Large intestine (tissue), 3 donors: ENCODE measurements around the gene SAMD4A. TPM values are rescaled to one million over a fixed set of nuclear protein-coding genes. Genes with fewer than 3 reads are reported as not detected.

Experiments
- DNase-seq, 2 donors: peaks; one replicate each; pipeline versions ENCODE4 v3.0.0 to v3.0.0-alpha.2; 2013
- H3K27ac ChIP-seq: one replicate; pipeline ENCODE4 v1.5.1; 2013; ENCODE audit warnings: low read length
- H3K27me3 ChIP-seq: 2 replicates; pipeline ENCODE4 v1.6.1; 2013; ENCODE audit warnings: low read length; ENCODE audit not compliant: control insufficient read depth, insufficient read depth
- H3K36me3 ChIP-seq: 2 replicates; pipeline ENCODE4 v1.6.1; 2013; ENCODE audit warnings: low read length; ENCODE audit not compliant: control insufficient read depth, insufficient read depth
- H3K4me1 ChIP-seq: one replicate; pipeline ENCODE4 v1.6.1; 2013; ENCODE audit warnings: low read length; ENCODE audit not compliant: control insufficient read depth, insufficient read depth
- H3K4me3 ChIP-seq: one replicate; pipeline ENCODE4 v1.5.1; 2013; ENCODE audit warnings: low read length
- H3K9me3 ChIP-seq: one replicate; pipeline ENCODE4 v1.6.1; 2013; ENCODE audit warnings: mild to moderate bottlenecking, low read depth, low read length, moderate library complexity; ENCODE audit not compliant: control insufficient read depth
- WGBS: methylation state at CpG from one replicate; pipeline ENCODE4 v1.1.5; 2013; ENCODE audit warnings: low lambda C conversion rate; ENCODE audit not compliant: insufficient coverage; 5-methylcytosine and 5-hydroxymethylcytosine counted together
- polyA plus RNA-seq: library from polyadenylated mRNA; unstranded; fragments of 120-200 nt; gene quantifications from one replicate; pipeline ENCODE4 v1.2.1, GENCODE V29; 2013

The SAMD4A gene
- polyA plus RNA-seq, 1 donor, result 17.7 TPM

DNA sequence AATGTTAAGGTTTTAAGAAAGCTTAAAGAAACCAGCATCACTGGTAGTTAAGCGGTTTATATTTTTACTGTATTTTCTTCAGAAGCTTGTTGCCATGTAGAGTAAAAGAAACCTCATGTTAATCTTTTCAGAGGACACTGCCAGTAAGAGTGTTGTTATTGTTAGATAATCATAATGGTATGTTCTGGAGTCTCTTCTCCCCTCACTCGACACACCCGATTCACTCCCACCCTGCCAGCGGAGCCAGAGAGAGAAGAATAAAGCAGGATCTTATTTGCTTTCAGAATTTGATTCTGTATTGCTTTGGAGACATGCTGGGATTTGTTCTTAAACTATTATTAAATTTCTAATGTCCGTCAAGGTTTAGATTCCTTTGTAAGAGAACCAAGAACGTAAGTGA, 113.7 kb downstream of the SAMD4A start:
- Histone ChIP-seq H3K36me3 (no peaks in the 10 kb centered on the region), H3K4me3 (no peak overlapping the region), H3K9me3 (no peaks in the 10 kb centered on the region), H3K4me1 (no peaks in the 10 kb centered on the region), H3K27ac (no peak overlapping the region), H3K27me3 (no peaks in the 10 kb centered on the region)
- no peak for DNase-seq
- 100% methylated on average over 1 of the region's 6 CpGs for WGBS

DNA sequence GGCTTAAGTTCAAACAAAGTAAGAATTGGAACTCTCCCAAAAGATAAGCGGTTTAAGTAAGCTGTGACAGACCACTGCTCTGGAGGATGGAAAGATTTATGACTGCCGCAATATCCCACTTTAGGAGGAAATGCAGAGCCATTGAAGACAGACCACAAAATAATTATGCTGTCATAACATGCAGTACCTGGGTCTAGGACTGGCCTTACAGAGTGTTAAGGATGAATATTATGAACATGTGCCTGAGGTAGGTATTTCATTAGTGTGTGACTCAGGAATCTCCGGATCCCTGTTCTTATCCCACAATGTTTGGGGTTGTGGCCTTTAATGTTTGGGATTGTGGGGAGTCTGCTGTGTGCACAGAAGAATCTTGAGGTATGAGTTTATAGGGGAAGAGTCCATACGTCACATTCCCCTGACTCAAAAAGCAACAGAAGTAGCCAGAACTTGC, 114.9 kb downstream of the SAMD4A start:
- no peaks in the 10 kb centered on the region for H3K36me3 ChIP-seq
- DNase-seq, result no peak
- no peak overlapping the region for H3K27ac ChIP-seq
- no peaks in the 10 kb centered on the region for H3K4me1 ChIP-seq
- H3K4me3 ChIP-seq, result no peak overlapping the region
- H3K9me3 ChIP-seq, result no peaks in the 10 kb centered on the region
- WGBS, result no CpG with 5 or more reads among the region's 4 CpGs
- H3K27me3 ChIP-seq, result no peaks in the 10 kb centered on the region

DNA sequence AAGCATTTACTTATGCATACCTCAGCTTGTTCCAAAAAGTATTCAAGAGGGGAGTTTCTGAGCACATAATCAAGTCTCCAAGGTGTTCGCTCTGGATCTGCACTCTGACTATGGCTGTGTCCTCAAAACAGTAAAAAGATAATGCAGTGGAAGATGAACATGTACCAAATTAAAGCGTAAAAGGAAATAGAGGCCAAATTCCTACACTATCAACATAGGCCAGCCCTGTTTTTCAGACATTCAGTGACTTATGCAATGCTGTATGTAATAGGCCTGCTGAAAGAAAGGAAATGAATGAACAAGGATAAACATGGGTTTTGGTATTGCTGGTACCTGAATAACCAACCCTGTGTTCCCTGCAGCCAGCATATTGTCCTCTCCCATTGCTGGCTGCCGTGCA, 115.7 kb downstream of the SAMD4A start:
- H3K4me1 ChIP-seq, result no peaks in the 10 kb centered on the region
- H3K27ac ChIP-seq, result no peak overlapping the region
- no peak for DNase-seq
- no peaks in the 10 kb centered on the region for H3K27me3 ChIP-seq
- no peaks in the 10 kb centered on the region for H3K9me3 ChIP-seq
- no peak overlapping the region for H3K4me3 ChIP-seq
- no peaks in the 10 kb centered on the region for H3K36me3 ChIP-seq
- WGBS, result 89% methylated on average over 1 of the region's 3 CpGs

DNA sequence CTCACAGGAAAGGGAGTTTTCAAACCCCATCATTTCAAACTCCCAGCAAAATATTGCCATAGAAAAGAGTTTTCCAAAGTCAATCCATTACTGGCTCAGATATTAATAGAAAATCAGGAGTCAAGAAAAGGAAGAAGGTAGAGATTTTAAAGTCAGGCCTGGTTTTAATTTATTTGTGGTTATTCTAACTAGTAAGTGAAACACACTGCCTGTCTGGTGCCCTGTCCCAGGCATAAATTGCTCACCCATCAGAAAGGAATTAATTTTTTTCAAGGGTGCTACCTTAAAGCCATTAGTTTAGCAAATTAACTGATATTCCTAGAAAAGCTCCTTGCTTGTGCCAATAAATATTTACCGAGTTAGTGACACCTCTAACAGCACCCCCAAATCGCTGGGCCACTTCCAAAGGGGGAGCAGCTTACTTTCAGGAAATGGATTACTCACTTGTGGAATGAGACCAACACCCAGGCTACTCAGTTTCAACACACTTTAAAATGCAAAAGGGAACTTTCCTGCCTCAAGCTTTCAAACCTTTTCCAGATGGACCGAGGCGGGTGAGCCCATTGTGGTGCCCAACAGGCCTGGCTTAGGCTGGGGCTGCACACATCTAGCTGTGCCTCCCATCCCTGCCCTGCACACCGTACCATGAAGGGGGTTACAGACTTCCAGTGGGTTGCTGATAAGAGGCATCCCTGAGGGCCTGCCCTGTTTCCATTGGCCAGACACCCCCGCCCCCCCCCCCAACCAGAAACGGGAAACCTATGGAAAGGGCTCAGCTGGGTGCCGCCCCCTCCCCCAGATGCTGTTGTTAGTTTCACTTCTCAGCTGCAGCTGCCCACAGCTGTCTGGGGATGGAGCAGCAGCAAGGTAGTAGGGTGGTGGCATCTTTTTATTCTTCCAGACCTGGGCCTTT, 117.2 kb downstream of the SAMD4A start:
- no CpG with 5 or more reads among the region's 8 CpGs for WGBS
- DNase-seq, result no peak
- Histone ChIP-seq H3K27me3 (no peaks in the 10 kb centered on the region), H3K36me3 (no peaks in the 10 kb centered on the region), H3K4me1 (no peaks in the 10 kb centered on the region), H3K27ac (no peak overlapping the region), H3K4me3 (no peak overlapping the region), H3K9me3 (no peaks in the 10 kb centered on the region)

- Histone ChIP-seq H3K36me3 (no peaks in the 10 kb centered on the region), H3K4me1 (no peaks in the 10 kb centered on the region), H3K27me3 (no peaks in the 10 kb centered on the region), H3K9me3 (no peaks in the 10 kb centered on the region), H3K27ac (no peak overlapping the region), H3K4me3 (no peak overlapping the region)
- DNase-seq, result no peak
- WGBS, result no CpG with 5 or more reads among the region's 4 CpGs
Measured at GRCh38 chr14:54685286-54685845, 118.4 kb downstream of the SAMD4A start.

DNA sequence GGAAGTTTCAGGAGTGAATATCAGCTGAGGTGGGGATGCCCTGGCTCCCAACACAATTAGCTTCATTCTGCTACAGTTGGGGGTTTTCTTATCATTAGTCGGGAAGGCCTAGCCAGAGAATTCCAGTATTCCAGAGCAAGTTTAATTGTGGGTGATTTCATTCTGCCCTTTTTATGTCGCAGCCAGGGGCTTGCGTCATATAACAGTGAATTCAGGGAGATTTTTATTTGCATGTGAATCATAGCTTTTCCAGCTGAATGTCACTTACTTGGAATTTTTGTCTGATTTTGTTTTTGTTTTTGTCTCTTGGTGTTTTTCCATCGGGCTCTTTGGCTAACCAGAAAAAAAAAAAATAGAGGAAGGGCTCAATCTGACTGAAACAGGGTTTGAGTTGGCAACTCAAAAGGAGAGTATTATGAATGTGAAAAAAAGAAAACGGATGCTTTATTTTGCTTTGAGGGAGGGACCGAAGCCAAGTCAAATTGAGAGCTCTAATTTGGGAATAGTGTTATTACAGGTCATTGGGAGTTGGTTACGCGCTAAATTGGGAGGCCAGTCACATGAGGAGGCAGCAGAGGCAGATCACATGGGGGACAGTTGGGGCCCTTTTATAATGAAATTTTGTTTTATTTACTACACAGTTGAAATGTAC, 119.4 kb downstream of the SAMD4A start:
- no peak overlapping the region for H3K27ac ChIP-seq
- no peak overlapping the region for H3K4me3 ChIP-seq
- DNase-seq, result no peak
- WGBS, result 100% methylated on average over 3 of the region's 8 CpGs
- H3K4me1 ChIP-seq, result no peaks in the 10 kb centered on the region
- no peaks in the 10 kb centered on the region for H3K36me3 ChIP-seq
- no peaks in the 10 kb centered on the region for H3K27me3 ChIP-seq
- H3K9me3 ChIP-seq, result no peaks in the 10 kb centered on the region

GRCh38 chr14:54686871-54687749, 120.2 kb downstream of the SAMD4A start:
- no peaks in the 10 kb centered on the region for H3K9me3 ChIP-seq
- H3K36me3 ChIP-seq, result no peaks in the 10 kb centered on the region
- H3K4me1 ChIP-seq, result no peaks in the 10 kb centered on the region
- H3K4me3 ChIP-seq, result no peak overlapping the region
- no peak overlapping the region for H3K27ac ChIP-seq
- DNase-seq, result no peak
- WGBS, result no CpG with 5 or more reads among the region's 8 CpGs
- H3K27me3 ChIP-seq, result no peaks in the 10 kb centered on the region

GRCh38 chr14:54687750-54688119, 120.8 kb downstream of the SAMD4A start:
- no peak overlapping the region for H3K27ac ChIP-seq
- DNase-seq, result no peak
- no peak overlapping the region for H3K4me3 ChIP-seq
- H3K36me3 ChIP-seq, result no peaks in the 10 kb centered on the region
- WGBS, result no CpG with 5 or more reads among the region's 2 CpGs
- no peaks in the 10 kb centered on the region for H3K4me1 ChIP-seq
- no peaks in the 10 kb centered on the region for H3K9me3 ChIP-seq
- H3K27me3 ChIP-seq, result no peaks in the 10 kb centered on the region

DNA sequence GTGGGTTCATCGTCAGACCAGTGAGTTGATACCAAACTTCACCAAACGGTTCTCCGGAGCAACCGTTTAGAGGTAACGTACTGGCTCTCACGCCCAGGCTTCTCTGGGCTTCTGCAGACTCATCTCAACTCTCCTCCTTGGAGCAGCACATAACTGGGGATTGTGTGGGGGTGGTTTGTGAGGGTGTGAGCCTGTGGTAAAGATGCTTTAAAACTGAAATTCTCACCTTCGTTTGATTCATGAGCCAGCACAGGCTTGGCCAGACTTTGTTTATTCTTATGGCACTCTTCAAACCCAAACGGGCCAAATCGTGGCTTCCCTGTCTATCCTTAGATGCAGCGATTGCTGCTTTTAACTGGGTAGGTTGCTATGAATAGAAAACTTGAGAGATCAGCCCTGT, 121.3 kb downstream of the SAMD4A start:
- H3K36me3 ChIP-seq, result no peaks in the 10 kb centered on the region
- H3K9me3 ChIP-seq, result no peaks in the 10 kb centered on the region
- H3K27me3 ChIP-seq, result no peaks in the 10 kb centered on the region
- H3K4me3 ChIP-seq, result no peak overlapping the region
- WGBS, result no CpG with 5 or more reads among the region's 10 CpGs
- H3K27ac ChIP-seq, result no peak overlapping the region
- no peaks in the 10 kb centered on the region for H3K4me1 ChIP-seq
- no peak for DNase-seq

- DNase-seq, result no peak
- no peaks in the 10 kb centered on the region for H3K4me1 ChIP-seq
Measured at GRCh38 chr14:54689928-54690327, 123.0 kb downstream of the SAMD4A start.

More at GRCh38 chr14:54689928-54690327, 123.0 kb downstream of the SAMD4A start:
- no CpG with 5 or more reads among the region's 1 CpG for WGBS
- no peak overlapping the region for H3K27ac ChIP-seq
- no peaks in the 10 kb centered on the region for H3K36me3 ChIP-seq
- H3K9me3 ChIP-seq, result no peaks in the 10 kb centered on the region
- no peaks in the 10 kb centered on the region for H3K27me3 ChIP-seq
- H3K4me3 ChIP-seq, result no peak overlapping the region
